Hepatocyte (in vitro differentiated cells): ENCODE results near the gene M1AP.

Experiments
- CTCF ChIP-seq: fragments of 200-600 bp; sonication (generic); IDR thresholded peaks from 2 replicates; pipeline ENCODE4 v1.5.1; 2016; ENCODE audit warnings: antibody characterized with exemption, mild to moderate bottlenecking; ENCODE audit not compliant: poor library complexity
- EZH2phosphoT487 ChIP-seq: fragments of 200-600 bp; sonication (generic); IDR thresholded peaks from one replicate; pipeline ENCODE4 v1.6.1; 2018; ENCODE audit warnings: antibody characterized with exemption, mild to moderate bottlenecking, low read depth, moderate library complexity; ENCODE audit not compliant: unreplicated experiment, severe bottlenecking

- TF ChIP-seq CTCF (no peak), EZH2phosphoT487 (no peak)
Measured at GRCh38 chr2:74522516-74522915, 125.6 kb downstream of the M1AP start.
